ENCODE data around the gene CLIC4. TPM values are rescaled to one million over a fixed set of nuclear protein-coding genes. Genes with fewer than 3 reads are reported as not detected.

CLIC4 gene
- total and polyA plus RNA-seq, 2 donors (not counting 1 experiment from before 2014, with no cell fraction given): 28.5 to 123 TPM

GRCh38 chr1:24717887-24718650 lies 27.2 kb upstream of the CLIC4 start:
- Histone ChIP-seq H3K27ac (ENCODE audit: low read length in 2 of 2) (no peak overlapping the region), H3K36me3 (replicated peaks in 1 of 2; ENCODE audit: control extremely low read depth in 1 of 2, control insufficient read depth in 1 of 2, extremely low read depth in 1 of 2, insufficient read depth in 2 of 2, low read length in 1 of 2) (no peaks in the 10 kb centered on the region), H2AFZ (ENCODE audit: insufficient read depth, low read depth, low read length, poor library complexity, severe bottlenecking) (no peak overlapping the region), H3K4me3 (ENCODE audit: control extremely low read depth in 1 of 5, extremely low read depth in 1 of 5, insufficient read depth in 1 of 5, low read depth in 2 of 5, low read length in 4 of 5) (no peak overlapping the region), H3K9ac (ENCODE audit: low read length) (no peak overlapping the region), H3K79me2 (ENCODE audit: control insufficient read depth, insufficient read depth, low read length) (no peaks in the 10 kb centered on the region), H3K9me3 (ENCODE audit: control extremely low read depth in 1 of 3, control insufficient read depth in 2 of 3, insufficient read depth in 1 of 3, low read length in 2 of 3) (peaks cover 0 to 4% (median 0%) of the 10 kb centered on the region in 3 donors), H3K4me1 (ENCODE audit: control insufficient read depth in 2 of 2, insufficient read depth in 2 of 2, low read length in 2 of 2) (no peaks in the 10 kb centered on the region), H3K4me2 (replicated peaks; ENCODE audit: low read depth, low read length, poor library complexity, severe bottlenecking) (no peak overlapping the region), H3K27me3 (replicated peaks in 1 of 4; ENCODE audit: control extremely low read depth in 1 of 4, control insufficient read depth in 3 of 4, insufficient read depth in 4 of 4, low read length in 3 of 4) (no peaks in the 10 kb centered on the region), H4K20me1 (ENCODE audit: control insufficient read depth, insufficient read depth, low read length, poor library complexity, severe bottlenecking) (no peaks in the 10 kb centered on the region)
- H3K27ac Mint-ChIP-seq: no peak overlapping the region
- intact Hi-C loops (cut with micrococcal nuclease): no loop called here
- ATAC-seq (ENCODE audit: low read depth) (no peak), DNase-seq (no peak)
- ChIA-PET CTCF (interaction anchor here (0.9 to 1.2 kb wide), 2 partner anchors 29 to 30 kb away, joined by 3 to 4 read pairs; no protein-coding TSS in a partner anchor), POLR2A (interaction anchor here (0.6 kb wide), 1 partner anchor 54 kb away, joined by 3 read pairs; no protein-coding TSS in a partner anchor)
- no peaks in the 10 kb centered on the region for H3K9me3 Mint-ChIP-seq (ENCODE audit: insufficient read depth)
- H3K27me3 Mint-ChIP-seq: no peaks in the 10 kb centered on the region
- 100% methylated on average over 3 of the region's 8 CpGs for WGBS (ENCODE audit: insufficient coverage)
- no peak for TF ChIP-seq CTCF (IDR thresholded peaks at IDR 0.05)
- no peak for TF ChIP-seq EZH2 (IDR thresholded peaks at IDR 0.05; ENCODE audit: borderline replicate concordance, insufficient read depth, low read depth, low read length, poor library complexity, severe bottlenecking)
- no peak overlapping the region for H3K4me3 Mint-ChIP-seq
- no peaks in the 10 kb centered on the region for H3K4me1 Mint-ChIP-seq

- no peak overlapping the region for H3K4me3 ChIP-seq (ENCODE audit: control extremely low read depth in 1 of 5, extremely low read depth in 1 of 5, insufficient read depth in 1 of 5, low read depth in 2 of 5, low read length in 4 of 5)
- peaks cover 0 to 4% (median 0%) of the 10 kb centered on the region in 3 donors for H3K9me3 ChIP-seq (ENCODE audit: control extremely low read depth in 1 of 3, control insufficient read depth in 2 of 3, insufficient read depth in 1 of 3, low read length in 2 of 3)
- ATAC-seq (ENCODE audit: low read depth) (no peak), DNase-seq (no peak)
- Mint-ChIP-seq H3K4me1 (no peaks in the 10 kb centered on the region), H3K4me3 (no peak overlapping the region), H3K27ac (no peak overlapping the region), H3K27me3 (no peaks in the 10 kb centered on the region), H3K9me3 (ENCODE audit: insufficient read depth) (no peaks in the 10 kb centered on the region)
- no peaks in the 10 kb centered on the region for H3K4me1 ChIP-seq (ENCODE audit: control insufficient read depth in 2 of 2, insufficient read depth in 2 of 2, low read length in 2 of 2)
- H3K79me2 ChIP-seq (ENCODE audit: control insufficient read depth, insufficient read depth, low read length): no peaks in the 10 kb centered on the region
- H3K27me3 ChIP-seq (replicated peaks in 1 of 4; ENCODE audit: control extremely low read depth in 1 of 4, control insufficient read depth in 3 of 4, insufficient read depth in 4 of 4, low read length in 3 of 4): no peaks in the 10 kb centered on the region
- no peaks in the 10 kb centered on the region for H4K20me1 ChIP-seq (ENCODE audit: control insufficient read depth, insufficient read depth, low read length, poor library complexity, severe bottlenecking)
- no peak overlapping the region for H2AFZ ChIP-seq (ENCODE audit: insufficient read depth, low read depth, low read length, poor library complexity, severe bottlenecking)
- no peak overlapping the region for H3K9ac ChIP-seq (ENCODE audit: low read length)
- no peak for TF ChIP-seq CTCF (IDR thresholded peaks at IDR 0.05)
- no peak for TF ChIP-seq EZH2 (IDR thresholded peaks at IDR 0.05; ENCODE audit: borderline replicate concordance, insufficient read depth, low read depth, low read length, poor library complexity, severe bottlenecking)
- WGBS (ENCODE audit: insufficient coverage): 71% methylated on average over 12 of the region's 12 CpGs
- intact Hi-C loops (cut with micrococcal nuclease): no loop called here
- POLR2A ChIA-PET: interaction anchor here (0.5 kb wide), 1 partner anchor 532 kb away, joined by 3 read pairs; no protein-coding TSS in a partner anchor
- H3K4me2 ChIP-seq (replicated peaks; ENCODE audit: low read depth, low read length, poor library complexity, severe bottlenecking): no peak overlapping the region
- CTCF ChIA-PET: no interaction called here
- no peak overlapping the region for H3K27ac ChIP-seq (ENCODE audit: low read length in 2 of 2)
- H3K36me3 ChIP-seq (replicated peaks in 1 of 2; ENCODE audit: control extremely low read depth in 1 of 2, control insufficient read depth in 1 of 2, extremely low read depth in 1 of 2, insufficient read depth in 2 of 2, low read length in 1 of 2): no peaks in the 10 kb centered on the region
Measured at GRCh38 chr1:24720152-24720551, 25.1 kb upstream of the CLIC4 start.

All from B cell (primary cell).